IMR-90 (cell line): ENCODE data around the gene NMRK2. TPM values are rescaled to one million over a fixed set of nuclear protein-coding genes. Genes with fewer than 3 reads are reported as not detected.

Source experiments
- ATAC-seq: fragments of 200-7000 bp; cut with Tn5 transposase; 2 replicates; pipeline ENCODE4 v1.9.1; 2020; ENCODE audit warnings: low read depth, mild to moderate bottlenecking, moderate library complexity
- BruUV-seq: library from RNA; stranded (reverse); fragments of 400-500 nt; replicated peaks from 2 replicates; lab custom pipeline; 2021; lab: Mats Ljungman, UMichigan
- CTCF ChIA-PET: fragments of 300-600 bp; formaldehyde crosslinking; extraction: SDS; loops from one replicate; lab custom pipeline; 2021; ENCODE audit warnings: antibody characterized with exemption; lab: Yijun Ruan, JAX
- POLR2A ChIA-PET: fragments of 300-600 bp; sonication (Branson Sonifier 250); formaldehyde crosslinking; loops from one replicate; lab custom pipeline; 2022; ENCODE audit warnings: antibody characterized with exemption; ENCODE audit not compliant: unreplicated experiment; lab: Charles Lee
- DNase-seq: peaks from one replicate; pipeline ENCODE4 v3.0.0; 2013
- H2AFZ ChIP-seq: replicated peaks from 2 replicates; pipeline ENCODE3; 2013; ENCODE audit warnings: low read length, mild to moderate bottlenecking; ENCODE audit not compliant: poor library complexity
- H2AK5ac ChIP-seq: 2 replicates; pipeline ENCODE4 v1.6.1; 2013; ENCODE audit warnings: low read depth, low read length, inconsistent platforms
- H2AK9ac ChIP-seq: replicated peaks from 2 replicates; pipeline ENCODE3; 2013; ENCODE audit warnings: mild to moderate bottlenecking, low read depth, low read length, moderate library complexity; ENCODE audit not compliant: poor library complexity
- H2BK120ac ChIP-seq: 2 replicates; pipeline ENCODE4 v1.6.1; 2013; ENCODE audit warnings: low read depth, low read length, inconsistent platforms
- H2BK15ac ChIP-seq: 3 replicates; pipeline ENCODE4 v1.6.1; 2013; ENCODE audit warnings: low read depth, low read length, inconsistent platforms
- H2BK20ac ChIP-seq: 2 replicates; pipeline ENCODE4 v1.6.1; 2013; ENCODE audit warnings: low read depth, mild to moderate bottlenecking, inconsistent platforms, low read length, moderate library complexity
- H2BK5ac ChIP-seq: 2 replicates; pipeline ENCODE4 v1.6.1; 2013; ENCODE audit warnings: mild to moderate bottlenecking, low read depth, low read length, inconsistent platforms; ENCODE audit not compliant: poor library complexity, severe bottlenecking
- H3K14ac ChIP-seq: replicated peaks from 2 replicates; pipeline ENCODE4 v1.6.1; 2013; ENCODE audit warnings: low read depth, low read length, inconsistent platforms
- H3K18ac ChIP-seq: 2 replicates; pipeline ENCODE4 v1.6.1; 2013; ENCODE audit warnings: low read depth, low read length, control low read depth
- H3K23ac ChIP-seq: 2 replicates; pipeline ENCODE4 v1.6.1; 2013; ENCODE audit warnings: low read depth, low read length, inconsistent platforms
- H3K27ac ChIP-seq: 2 replicates; pipeline ENCODE4 v1.5.1; 2013; ENCODE audit warnings: mild to moderate bottlenecking, control low read depth, low read length; ENCODE audit not compliant: insufficient read depth
- H3K27me3 ChIP-seq: 2 replicates; pipeline ENCODE4 v1.6.1; 2013; ENCODE audit warnings: low read length; ENCODE audit not compliant: control insufficient read depth, insufficient read depth
- H3K36me3 ChIP-seq: 2 replicates; pipeline ENCODE4 v1.6.1; 2013; ENCODE audit warnings: low read length, mixed read lengths; ENCODE audit not compliant: control insufficient read depth, insufficient read depth
- H3K4ac ChIP-seq: 2 replicates; pipeline ENCODE4 v1.6.1; 2013; ENCODE audit warnings: low read depth, low read length, inconsistent platforms
- H3K4me1 ChIP-seq: 2 replicates; pipeline ENCODE4 v1.6.1; 2013; ENCODE audit warnings: low read length, mixed read lengths; ENCODE audit not compliant: control insufficient read depth, insufficient read depth
- H3K4me2 ChIP-seq: 2 replicates; pipeline ENCODE4 v1.6.1; 2013; ENCODE audit warnings: low read depth, mild to moderate bottlenecking, control low read depth, low read length, moderate library complexity
- H3K4me3 ChIP-seq: 2 replicates; pipeline ENCODE4 v1.5.1; 2013; ENCODE audit warnings: low read depth, mild to moderate bottlenecking, control low read depth, low read length, moderate library complexity; ENCODE audit not compliant: insufficient read depth
- H3K56ac ChIP-seq: 2 replicates; pipeline ENCODE4 v1.6.1; 2013; ENCODE audit warnings: low read length, inconsistent platforms; ENCODE audit not compliant: insufficient read depth; ENCODE audit errors: extremely low read depth
- H3K79me1 ChIP-seq, 2 experiments: 2 replicates each; pipeline ENCODE4 v1.6.1; 2013; ENCODE audit warnings: low read length in 2 of 2, inconsistent platforms in 1 of 2, low read depth in 1 of 2
- H3K9ac ChIP-seq: 2 replicates; pipeline ENCODE4 v1.6.1; 2013; ENCODE audit warnings: low read depth, low read length, control low read depth
- H3K9me1 ChIP-seq: 2 replicates; pipeline ENCODE4 v1.6.1; 2013; ENCODE audit warnings: low read length, inconsistent platforms; ENCODE audit not compliant: insufficient read depth
- H3K9me3 ChIP-seq: 2 replicates; pipeline ENCODE4 v1.6.1; 2013; ENCODE audit warnings: low read length; ENCODE audit not compliant: control insufficient read depth, insufficient read depth
- H4K20me1 ChIP-seq: 2 replicates; pipeline ENCODE4 v1.6.1; 2013; ENCODE audit warnings: low read length, inconsistent platforms; ENCODE audit not compliant: insufficient read depth
- H4K5ac ChIP-seq: 2 replicates; pipeline ENCODE4 v1.6.1; 2013; ENCODE audit warnings: mild to moderate bottlenecking, low read depth, low read length, control low read depth
- H4K8ac ChIP-seq, 2 experiments: 2 replicates each; pipeline ENCODE4 v1.6.1; 2013; ENCODE audit warnings: low read depth in 2 of 2, low read length in 2 of 2, control low read depth in 1 of 2, inconsistent platforms in 1 of 2
- H4K91ac ChIP-seq: 2 replicates; pipeline ENCODE4 v1.6.1; 2013; ENCODE audit warnings: low read depth, low read length, inconsistent platforms; ENCODE audit not compliant: insufficient read depth
- BHLHE40 ChIP-seq: fragments of 150-350 bp; IDR thresholded peaks from 2 replicates; pipeline ENCODE4 v1.6.1; 2016; ENCODE audit warnings: mild to moderate bottlenecking, low read depth, low read length
- CEBPB ChIP-seq: IDR thresholded peaks from 2 replicates; pipeline ENCODE4 v1.6.1; 2012; ENCODE audit warnings: low read depth, low read length, improper control_type of control experiment
- CHD1 ChIP-seq: IDR thresholded peaks from 2 replicates; pipeline ENCODE4 v1.6.1; 2012; ENCODE audit warnings: low read depth, low read length, improper control_type of control experiment
- FOS ChIP-seq: fragments of 150-350 bp; IDR thresholded peaks from 2 replicates; pipeline ENCODE4 v1.6.1; 2016; ENCODE audit warnings: low read depth, low read length
- MAFK ChIP-seq: IDR thresholded peaks from 2 replicates; pipeline ENCODE4 v1.6.1; 2012; ENCODE audit warnings: low read depth, low read length, improper control_type of control experiment
- MAZ ChIP-seq: IDR thresholded peaks from 2 replicates; pipeline ENCODE4 v1.6.1; 2012; ENCODE audit warnings: low read depth, mild to moderate bottlenecking, low read length, improper control_type of control experiment, moderate library complexity, borderline replicate concordance
- MXI1 ChIP-seq: IDR thresholded peaks from 2 replicates; pipeline ENCODE4 v1.6.1; 2012; ENCODE audit warnings: low read depth, mild to moderate bottlenecking, low read length, moderate library complexity, borderline replicate concordance
- NFE2L2 ChIP-seq: fragments of 150-350 bp; IDR thresholded peaks from 2 replicates; pipeline ENCODE4 v1.6.1; 2016; ENCODE audit warnings: low read depth, mild to moderate bottlenecking, low read length
- POLR2A ChIP-seq: IDR thresholded peaks from 2 replicates; pipeline ENCODE4 v1.6.1; 2012; ENCODE audit warnings: mild to moderate bottlenecking, low read depth, low read length
- RAD21 ChIP-seq: IDR thresholded peaks from 2 replicates; pipeline ENCODE4 v1.6.1; 2012; ENCODE audit warnings: low read length, improper control_type of control experiment
- RCOR1 ChIP-seq: IDR thresholded peaks from 2 replicates; pipeline ENCODE4 v1.6.1; 2012; ENCODE audit warnings: mild to moderate bottlenecking, low read length, improper control_type of control experiment; ENCODE audit not compliant: insufficient replicate concordance
- RFX5 ChIP-seq: IDR thresholded peaks from 2 replicates; pipeline ENCODE4 v1.8.0; 2012; ENCODE audit warnings: low read depth, mild to moderate bottlenecking, low read length, moderate library complexity
- WGBS, 2 experiments: methylation state at CpG; one replicate each; pipeline versions ENCODE4 v1.1.5 to v1.1.7; 2013; ENCODE audit warnings: missing lambda C conversion rate in 2 of 2; ENCODE audit not compliant: insufficient read length in 1 of 2; ENCODE audit errors: extremely low coverage in 2 of 2; 5-methylcytosine and 5-hydroxymethylcytosine counted together
- dilution Hi-C: fragments of 300-500 bp; cut with HindIII; formaldehyde crosslinking; loops from one replicate; pipeline ENCODE4 v1.14.3; 2018; ENCODE audit warnings: low sequenced_read_pairs; ENCODE audit not compliant: unreplicated experiment
- in situ Hi-C: fragments of 300-500 bp; cut with MboI; formaldehyde crosslinking; loops from 3 replicates; pipeline ENCODE4 v1.14.3; 2019; ENCODE audit warnings: low sequenced_read_pairs, inconsistent platforms, mixed read lengths
- intact Hi-C: fragments of 100-400 bp; cut with micrococcal nuclease; formaldehyde crosslinking; loops from 2 replicates; pipeline ENCODE4 v1.10.0; 2022
- polyA plus RNA-seq, 3 experiments: library from polyadenylated mRNA; depleted of rRNA; stranded (reverse); fragments of >200 nt; gene quantifications; 2 replicates each; pipeline ENCODE4 v1.2.3, GENCODE V29; 2012; ENCODE audit warnings: low replicate concordance in 1 of 3
- total RNA-seq: library from RNA; depleted of rRNA; stranded (reverse); fragments of >200 nt; gene quantifications from 2 replicates; pipeline ENCODE4 v1.2.3, GENCODE V29; 2012
- TF ChIP-seq, protein P1 (sequence below): fragments of 150-350 bp; IDR thresholded peaks from 2 replicates; pipeline ENCODE4 v1.6.1; 2016; ENCODE audit warnings: low read depth, mild to moderate bottlenecking, low read length, moderate library complexity, borderline replicate concordance
- TF ChIP-seq, protein P2 (sequence below): fragments of 150-350 bp; IDR thresholded peaks from 2 replicates; pipeline ENCODE4 v1.6.1; 2017; ENCODE audit warnings: mild to moderate bottlenecking, antibody characterized with exemption, low read length, low read depth
- TF ChIP-seq, protein P3 (sequence below): conservative IDR thresholded peaks from 2 replicates; pipeline ENCODE4 v1.5.1; 2012; ENCODE audit warnings: mild to moderate bottlenecking, low read depth, low read length, improper control_type of control experiment

NMRK2 gene
- total and polyA plus RNA-seq, 2 of the 4 experiments (the other 2 are of a cell fraction), result not detected

DNA sequence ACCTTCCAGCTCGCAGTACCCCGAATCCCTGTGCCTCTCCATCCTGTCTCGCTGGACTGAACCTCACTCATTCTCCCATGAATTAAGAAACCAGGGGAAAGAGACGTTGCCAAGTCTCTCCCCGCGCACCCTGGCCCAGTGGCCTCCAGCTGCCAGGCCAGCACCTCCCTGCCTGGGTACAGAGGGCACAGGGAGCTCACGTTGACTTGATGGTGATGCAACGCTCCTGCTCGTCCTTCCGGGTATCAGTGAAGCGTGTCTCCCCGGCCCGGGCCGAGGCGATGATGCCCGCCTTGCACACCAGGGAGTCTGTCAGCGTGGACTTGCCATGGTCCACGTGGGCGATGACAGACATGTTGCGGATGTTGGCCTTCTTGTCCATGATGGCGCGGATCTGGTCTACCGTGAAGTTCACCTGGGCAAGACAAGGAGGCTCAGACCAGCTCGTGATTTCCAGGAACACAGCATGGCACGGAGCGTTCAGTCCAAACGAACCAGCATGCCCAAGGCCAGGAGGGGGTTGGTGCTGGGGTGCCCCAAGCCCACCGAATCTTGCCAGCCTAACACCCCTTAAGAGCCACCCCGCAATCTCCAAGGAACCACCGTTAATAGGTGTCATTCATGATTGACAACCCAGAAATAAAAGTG lies 51.2 kb downstream of the NMRK2 start:
- Histone ChIP-seq H3K27me3 (no peaks in the 10 kb centered on the region), H2BK20ac (no peak overlapping the region), H3K4me1 (peaks cover 13% of the 10 kb centered on the region), H3K9me3 (no peaks in the 10 kb centered on the region), H2AK9ac (peak overlapping the region; percentile 99), H3K56ac (peak overlapping the region; percentile 76), H3K23ac (peak overlapping the region; percentile 98), H3K36me3 (peaks cover 56% of the 10 kb centered on the region), H3K18ac (no peak overlapping the region), H2AFZ (peak overlapping the region; percentile 60), H3K4me3 (peak overlapping the region; percentile 79), H2BK120ac (no peak overlapping the region), H3K9ac (peak overlapping the region; percentile 98), H4K20me1 (peaks cover 62% of the 10 kb centered on the region), H3K4ac (peak overlapping the region; percentile 96), H3K27ac (peak overlapping the region; percentile 93), H3K9me1 (0 out of 2 replicates have a peak, but pooled peaks cover 7% of the 10 kb centered on the region), H2AK5ac (peak overlapping the region; percentile 77), H2BK5ac (peak overlapping the region; percentile 90), H3K14ac (peak overlapping the region; percentile 98), H2BK15ac (no peak overlapping the region), H3K79me1 (peaks cover 5 to 65% of the 10 kb centered on the region in 2 experiments; a peak in 3 of 4 replicates), H4K5ac (no peak overlapping the region), H4K8ac (0 out of 4 replicates have a peak overlapping the region, but pooled peaks of 1 of the 2 experiments have one; percentile 2), H3K4me2 (peak overlapping the region; percentile 94), H4K91ac (peak overlapping the region; percentile 16; the same call in 1 of the 2 replicates)
- dilution Hi-C loops (no loop called here), intact Hi-C loops (no loop called here), in situ Hi-C loops (no loop called here)
- no TSS peak for BruUV-seq
- CTCF ChIA-PET, result interaction anchor here (0.8 kb wide), 1 partner anchor 9 kb away, joined by 7 read pairs; no protein-coding TSS in a partner anchor
- 21% methylated on average over 20 of the region's 30 CpGs; no CpG with 5 or more reads in 1 of the 2 experiments for WGBS, 2 experiments
- POLR2A ChIA-PET, result interaction anchor here (1.0 kb wide), 1 partner anchor 14 kb away, joined by 3 read pairs; no protein-coding TSS in a partner anchor
- DNase-seq (peak; percentile 47), ATAC-seq (peak; percentile 1)
- TF ChIP-seq RFX5 (no peak), RCOR1 (no peak), RAD21 (no peak), CEBPB (peak; percentile 88), FOS (no peak), MXI1 (peak; percentile 99), CHD1 (no peak), MAZ (no peak), POLR2A (no peak), MAFK (no peak), BHLHE40 (no peak), NFE2L2 (no peak)
- TF ChIP-seq, protein P1, sequence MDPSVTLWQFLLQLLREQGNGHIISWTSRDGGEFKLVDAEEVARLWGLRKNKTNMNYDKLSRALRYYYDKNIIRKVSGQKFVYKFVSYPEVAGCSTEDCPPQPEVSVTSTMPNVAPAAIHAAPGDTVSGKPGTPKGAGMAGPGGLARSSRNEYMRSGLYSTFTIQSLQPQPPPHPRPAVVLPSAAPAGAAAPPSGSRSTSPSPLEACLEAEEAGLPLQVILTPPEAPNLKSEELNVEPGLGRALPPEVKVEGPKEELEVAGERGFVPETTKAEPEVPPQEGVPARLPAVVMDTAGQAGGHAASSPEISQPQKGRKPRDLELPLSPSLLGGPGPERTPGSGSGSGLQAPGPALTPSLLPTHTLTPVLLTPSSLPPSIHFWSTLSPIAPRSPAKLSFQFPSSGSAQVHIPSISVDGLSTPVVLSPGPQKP, result no peak
- TF ChIP-seq, protein P2, sequence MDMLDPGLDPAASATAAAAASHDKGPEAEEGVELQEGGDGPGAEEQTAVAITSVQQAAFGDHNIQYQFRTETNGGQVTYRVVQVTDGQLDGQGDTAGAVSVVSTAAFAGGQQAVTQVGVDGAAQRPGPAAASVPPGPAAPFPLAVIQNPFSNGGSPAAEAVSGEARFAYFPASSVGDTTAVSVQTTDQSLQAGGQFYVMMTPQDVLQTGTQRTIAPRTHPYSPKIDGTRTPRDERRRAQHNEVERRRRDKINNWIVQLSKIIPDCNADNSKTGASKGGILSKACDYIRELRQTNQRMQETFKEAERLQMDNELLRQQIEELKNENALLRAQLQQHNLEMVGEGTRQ, result 0 out of 2 replicates have a peak, but pooled peaks have one; percentile 26
- TF ChIP-seq, protein P3, sequence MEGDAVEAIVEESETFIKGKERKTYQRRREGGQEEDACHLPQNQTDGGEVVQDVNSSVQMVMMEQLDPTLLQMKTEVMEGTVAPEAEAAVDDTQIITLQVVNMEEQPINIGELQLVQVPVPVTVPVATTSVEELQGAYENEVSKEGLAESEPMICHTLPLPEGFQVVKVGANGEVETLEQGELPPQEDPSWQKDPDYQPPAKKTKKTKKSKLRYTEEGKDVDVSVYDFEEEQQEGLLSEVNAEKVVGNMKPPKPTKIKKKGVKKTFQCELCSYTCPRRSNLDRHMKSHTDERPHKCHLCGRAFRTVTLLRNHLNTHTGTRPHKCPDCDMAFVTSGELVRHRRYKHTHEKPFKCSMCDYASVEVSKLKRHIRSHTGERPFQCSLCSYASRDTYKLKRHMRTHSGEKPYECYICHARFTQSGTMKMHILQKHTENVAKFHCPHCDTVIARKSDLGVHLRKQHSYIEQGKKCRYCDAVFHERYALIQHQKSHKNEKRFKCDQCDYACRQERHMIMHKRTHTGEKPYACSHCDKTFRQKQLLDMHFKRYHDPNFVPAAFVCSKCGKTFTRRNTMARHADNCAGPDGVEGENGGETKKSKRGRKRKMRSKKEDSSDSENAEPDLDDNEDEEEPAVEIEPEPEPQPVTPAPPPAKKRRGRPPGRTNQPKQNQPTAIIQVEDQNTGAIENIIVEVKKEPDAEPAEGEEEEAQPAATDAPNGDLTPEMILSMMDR, result no peak
